CD4-positive, alpha-beta memory T cell (primary cell): ENCODE measurements around the gene SCIMP. TPM values are rescaled to one million over a fixed set of nuclear protein-coding genes. Genes with fewer than 3 reads are reported as not detected.
A peak's percentile ranks its signal among the peaks of the same experiment; 100 is the strongest.
"Not testable (repeated sequence)": the region's sequence is repeated elsewhere in the genome, so short reads cannot be mapped to it uniquely, and the experiment has no call there.

Experiments used
- CTCF ChIA-PET: fragments of 350-600 bp; sonication (Branson Sonifier 250); formaldehyde crosslinking; loops from one replicate; lab custom pipeline; 2021; ENCODE audit warnings: inconsistent platforms; ENCODE audit not compliant: partially characterized antibody; lab: Charles Lee
- POLR2A ChIA-PET: fragments of 350-600 bp; sonication (Branson Sonifier 250); formaldehyde crosslinking; loops from one replicate; lab custom pipeline; 2021; ENCODE audit not compliant: partially characterized antibody; lab: Charles Lee
- DNase-seq, 5 donors: peaks; one replicate each; pipeline versions ENCODE4 v3.0.0 to v3.0.0-alpha.2; 2020 to 2022; ENCODE audit warnings: mixed read lengths in 1 of 5
- H3K27ac ChIP-seq: one replicate; pipeline ENCODE4 v1.7.0; 2013; ENCODE audit warnings: low read depth, low read length
- H3K27me3 ChIP-seq: 2 replicates; pipeline ENCODE4 v1.7.0; 2013; ENCODE audit warnings: mild to moderate bottlenecking, low read length, moderate library complexity; ENCODE audit not compliant: insufficient read depth
- H3K36me3 ChIP-seq: 2 replicates; pipeline ENCODE4 v1.7.0; 2013; ENCODE audit warnings: mild to moderate bottlenecking, low read length, moderate library complexity; ENCODE audit not compliant: insufficient read depth
- H3K4me1 ChIP-seq: 2 replicates; pipeline ENCODE4 v1.7.0; 2013; ENCODE audit warnings: mild to moderate bottlenecking, low read length, moderate library complexity; ENCODE audit not compliant: insufficient read depth
- H3K4me3 ChIP-seq, 2 donors: one replicate each; pipeline ENCODE4 v1.7.0; 2013; ENCODE audit warnings: low read length in 2 of 2, mild to moderate bottlenecking in 1 of 2
- H3K9me3 ChIP-seq, 2 donors: one replicate each; pipeline ENCODE4 v1.7.0; 2013; ENCODE audit warnings: low read length in 2 of 2, control low read depth in 1 of 2; ENCODE audit not compliant: control insufficient read depth in 1 of 2
- H3K27ac Mint-ChIP-seq, 7 donors: one replicate each; pipeline ENCODE4 v1.8.0; 2020 to 2021; ENCODE audit warnings: mixed read lengths in 7 of 7, mild to moderate bottlenecking in 6 of 7, inconsistent platforms in 3 of 7, moderate library complexity in 3 of 7
- H3K27me3 Mint-ChIP-seq, 2 donors: one replicate each; pipeline ENCODE4 v1.8.0; 2020 to 2021; ENCODE audit warnings: mixed read lengths in 2 of 2
- H3K36me3 Mint-ChIP-seq, 2 donors: one replicate each; pipeline ENCODE4 v1.8.0; 2020 to 2021; ENCODE audit warnings: mixed read lengths in 2 of 2, inconsistent platforms in 1 of 2, mild to moderate bottlenecking in 1 of 2
- H3K4me1 Mint-ChIP-seq, 4 donors: one replicate each; pipeline ENCODE4 v1.8.0; 2020 to 2021; ENCODE audit warnings: mixed read lengths in 4 of 4, mild to moderate bottlenecking in 1 of 4
- H3K4me3 Mint-ChIP-seq, 8 donors: one replicate each; pipeline ENCODE4 v1.8.0; 2020 to 2021; ENCODE audit warnings: mixed read lengths in 8 of 8, mild to moderate bottlenecking in 7 of 8, moderate library complexity in 6 of 8, inconsistent platforms in 3 of 8
- H3K9me3 Mint-ChIP-seq, 8 donors: one replicate each; pipeline ENCODE4 v1.8.0; 2020 to 2021; ENCODE audit warnings: mixed read lengths in 8 of 8, mild to moderate bottlenecking in 5 of 8, inconsistent platforms in 3 of 8, moderate library complexity in 1 of 8
- intact Hi-C: fragments of 100-400 bp; cut with micrococcal nuclease; formaldehyde crosslinking; loops from one replicate; pipeline ENCODE4 v1.15.1; 2023
- polyA plus RNA-seq, 2 donors: library from polyadenylated mRNA; unstranded; fragments of 300-500 nt; fragmentation: Illumina TruSeq; gene quantifications; one replicate each; pipeline ENCODE4 v1.2.3, GENCODE V29; 2021
- total RNA-seq, 2 experiments: library from RNA; stranded (reverse); gene quantifications; one replicate each; pipeline ENCODE4 v1.2.3, GENCODE V29; 2021

SCIMP gene
- total and polyA plus RNA-seq, 4 experiments from 2014 or later = 0.08 to 1.5 (median 0.26) TPM

DNA sequence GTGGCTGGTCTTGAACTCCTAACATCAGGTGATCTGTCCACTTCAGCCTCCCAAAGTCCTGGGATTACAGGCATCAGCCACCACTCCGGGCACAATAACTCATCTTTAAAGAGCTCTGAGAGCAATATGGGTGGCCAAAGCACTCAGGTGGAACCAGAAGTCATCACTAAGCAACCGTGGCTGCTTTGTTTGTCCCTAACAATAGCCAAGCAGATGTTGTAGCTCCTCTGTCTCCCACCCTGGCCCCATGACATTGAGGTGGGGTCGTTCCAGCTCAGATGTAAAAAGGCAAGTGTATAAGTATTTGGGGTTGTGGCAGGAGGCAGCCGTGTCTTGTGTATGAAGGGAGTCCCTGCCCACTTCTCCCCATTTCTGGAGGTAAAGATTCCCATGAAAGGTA is 3.7 kb upstream of the SCIMP start:
- H3K9me3 ChIP-seq = no peaks in the 10 kb centered on the region
- H3K27me3 ChIP-seq = no peaks in the 10 kb centered on the region
- H3K27ac ChIP-seq = no peak overlapping the region
- CTCF ChIA-PET = interaction anchor here (1.0 to 2.7 kb wide), 3 partner anchors 8 to 42 kb away, joined by 3 to 13 read pairs (median 4); no protein-coding TSS in a partner anchor
- peaks cover 32% of the 10 kb centered on the region for H3K4me1 ChIP-seq
- H3K4me3 ChIP-seq = no peak overlapping the region
- POLR2A ChIA-PET = interaction anchor here (1.5 to 2.1 kb wide), 3 partner anchors 11 to 46 kb away, joined by 4 to 6 read pairs (median 5); partner anchors contain the start of gene ZNF594
- no peak for DNase-seq
- Mint-ChIP-seq H3K4me1 (peaks cover 19 to 46% (median 34%) of the 10 kb centered on the region in 4 donors), H3K27me3 (no peaks in the 10 kb centered on the region), H3K4me3 (no peak overlapping the region), H3K9me3 (peaks cover 0 to 2% (median 0%) of the 10 kb centered on the region in 8 donors), H3K27ac (peak overlapping the region in 3 of 7 donors; percentile 42 to 68 (median 64)), H3K36me3 (no peaks in the 10 kb centered on the region)
- no peaks in the 10 kb centered on the region for H3K36me3 ChIP-seq
- intact Hi-C loops = no loop called here

DNA sequence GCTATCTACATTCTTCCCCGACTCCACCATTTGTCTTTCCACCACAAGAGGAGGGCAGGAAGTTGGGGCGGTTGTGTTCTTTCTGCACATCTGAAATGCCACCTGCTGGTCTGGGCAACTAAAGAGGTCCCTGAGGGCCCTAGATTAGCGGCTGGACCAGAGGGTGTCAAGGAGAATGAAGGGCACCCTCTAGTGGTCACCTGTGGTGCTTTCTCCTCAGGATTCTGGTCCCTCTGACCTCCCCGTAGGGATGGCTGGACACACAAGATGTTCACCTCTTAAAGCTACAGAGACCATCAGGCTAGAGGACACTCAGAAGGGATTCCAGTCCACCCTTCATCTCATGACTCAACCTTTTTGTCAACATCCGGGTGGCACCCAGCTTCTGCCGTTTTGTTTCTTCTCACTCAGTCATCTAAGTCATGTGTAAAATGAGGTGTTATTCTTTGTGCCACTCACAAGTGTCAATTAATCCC is 2.9 kb upstream of the SCIMP start:
- ChIA-PET POLR2A (interaction anchor here (0.7 to 1.7 kb wide), 3 partner anchors 10 to 231 kb away, joined by 3 to 5 read pairs (median 4); partner anchors contain the start of gene DHX33), CTCF (interaction anchor here (1.0 to 2.7 kb wide), 4 partner anchors 9 to 201 kb away, joined by 3 to 13 read pairs (median 4); partner anchors contain the start of gene C1QBP)
- H3K4me1 Mint-ChIP-seq = peaks cover 12 to 38% (median 28%) of the 10 kb centered on the region in 4 donors
- no peaks in the 10 kb centered on the region for H3K36me3 ChIP-seq
- H3K9me3 Mint-ChIP-seq = peaks cover 0 to 2% (median 0%) of the 10 kb centered on the region in 8 donors
- H3K27ac Mint-ChIP-seq = peak overlapping the region in 5 of 7 donors; percentile 1 to 64 (median 46)
- H3K9me3 ChIP-seq = no peaks in the 10 kb centered on the region
- no peak overlapping the region for H3K27ac ChIP-seq
- no peaks in the 10 kb centered on the region for H3K36me3 Mint-ChIP-seq
- no peaks in the 10 kb centered on the region for H3K27me3 ChIP-seq
- no peaks in the 10 kb centered on the region for H3K27me3 Mint-ChIP-seq
- no peak overlapping the region for H3K4me3 ChIP-seq
- H3K4me1 ChIP-seq = peaks cover 25% of the 10 kb centered on the region
- intact Hi-C loops = loop anchor here (1.0 kb wide), 1 partner anchor 40 kb away; no protein-coding TSS in a partner anchor
- peak in 1 of 5 donors; percentile 14 for DNase-seq
- peak overlapping the region in 1 of 8 donors; percentile 5 for H3K4me3 Mint-ChIP-seq

DNA sequence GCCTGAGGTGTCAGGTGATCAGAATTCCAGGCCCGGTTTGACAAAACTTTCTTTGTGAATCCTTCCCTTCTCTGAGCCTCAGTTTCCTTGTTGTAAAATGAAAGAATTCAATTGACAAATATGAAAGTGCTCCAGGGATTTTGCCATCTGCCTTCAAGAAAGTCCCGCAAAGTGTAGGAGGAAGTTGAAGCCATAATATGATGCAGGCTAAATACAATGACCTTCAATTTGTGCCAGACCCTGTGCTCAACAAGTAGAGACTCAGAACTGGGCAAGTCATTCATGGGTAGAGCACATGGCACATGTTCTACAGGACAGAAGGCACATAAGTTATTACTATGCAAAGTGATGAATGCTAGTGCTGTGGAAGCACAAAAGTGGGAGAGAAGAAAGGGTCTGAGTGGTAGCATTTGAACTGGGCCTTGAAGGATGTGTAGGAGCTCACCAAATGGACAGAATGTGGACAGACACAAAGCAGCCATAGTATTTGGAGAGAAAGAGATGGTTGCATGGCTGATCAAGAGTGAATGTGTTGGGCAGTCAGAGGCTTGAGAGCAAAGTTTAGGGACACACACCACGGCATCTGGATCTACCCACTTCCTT is 2.4 kb upstream of the SCIMP start:
- no peak for DNase-seq
- Mint-ChIP-seq H3K4me1 (peaks cover 9 to 34% (median 23%) of the 10 kb centered on the region in 4 donors), H3K27me3 (no peaks in the 10 kb centered on the region), H3K9me3 (peaks cover 0 to 2% (median 0%) of the 10 kb centered on the region in 8 donors), H3K36me3 (no peaks in the 10 kb centered on the region), H3K27ac (peak overlapping the region; percentile 1 to 64 (median 38)), H3K4me3 (peak overlapping the region in 2 of 8 donors; percentile 5 to 6)
- Histone ChIP-seq H3K27me3 (no peaks in the 10 kb centered on the region), H3K9me3 (no peaks in the 10 kb centered on the region), H3K36me3 (no peaks in the 10 kb centered on the region), H3K27ac (no peak overlapping the region), H3K4me3 (no peak overlapping the region), H3K4me1 (peaks cover 19% of the 10 kb centered on the region)
- ChIA-PET CTCF (interaction anchor here (1.0 to 2.7 kb wide), 5 partner anchors 9 to 202 kb away, joined by 3 to 13 read pairs (median 4); partner anchors contain the start of gene C1QBP), POLR2A (interaction anchor here (0.6 to 1.7 kb wide), 4 partner anchors 9 to 232 kb away, joined by 3 to 5 read pairs (median 4); partner anchors contain the start of gene DHX33)
- intact Hi-C loops = loop anchor here (1.0 kb wide), 1 partner anchor 40 kb away; no protein-coding TSS in a partner anchor

DNA sequence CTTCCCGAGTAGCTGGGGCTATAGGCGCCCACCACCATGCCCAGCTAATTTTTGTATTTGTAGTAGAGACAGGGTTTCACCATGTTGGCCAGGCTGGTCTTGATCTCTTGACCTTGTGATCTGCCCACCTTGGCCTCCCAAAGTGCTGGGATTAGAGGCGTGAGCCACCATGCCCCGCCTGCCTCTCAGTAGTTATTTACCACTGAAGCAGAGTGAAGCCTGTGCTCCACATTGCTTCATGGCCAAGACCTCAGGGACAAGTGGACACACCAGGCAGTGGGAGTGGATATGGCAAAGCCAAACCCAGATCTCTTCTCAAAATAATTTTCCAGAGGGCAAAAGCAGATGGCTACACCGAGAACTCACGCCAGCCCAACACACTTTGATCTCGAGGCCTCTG is 1.2 kb downstream of the SCIMP start:
- intact Hi-C loops, H3K4me1 ChIP-seq, H3K9me3 Mint-ChIP-seq, DNase-seq, POLR2A ChIA-PET, H3K36me3 ChIP-seq, CTCF ChIA-PET, H3K4me3 ChIP-seq, H3K4me3 Mint-ChIP-seq, H3K27me3 ChIP-seq, H3K9me3 ChIP-seq, H3K36me3 Mint-ChIP-seq, H3K27ac ChIP-seq, H3K27me3 Mint-ChIP-seq: not testable (repeated sequence)
- H3K27ac Mint-ChIP-seq = peak overlapping the region in 1 of 7 donors; percentile 12
- peaks cover 6 to 23% (median 14%) of the 10 kb centered on the region in 4 donors for H3K4me1 Mint-ChIP-seq

DNA sequence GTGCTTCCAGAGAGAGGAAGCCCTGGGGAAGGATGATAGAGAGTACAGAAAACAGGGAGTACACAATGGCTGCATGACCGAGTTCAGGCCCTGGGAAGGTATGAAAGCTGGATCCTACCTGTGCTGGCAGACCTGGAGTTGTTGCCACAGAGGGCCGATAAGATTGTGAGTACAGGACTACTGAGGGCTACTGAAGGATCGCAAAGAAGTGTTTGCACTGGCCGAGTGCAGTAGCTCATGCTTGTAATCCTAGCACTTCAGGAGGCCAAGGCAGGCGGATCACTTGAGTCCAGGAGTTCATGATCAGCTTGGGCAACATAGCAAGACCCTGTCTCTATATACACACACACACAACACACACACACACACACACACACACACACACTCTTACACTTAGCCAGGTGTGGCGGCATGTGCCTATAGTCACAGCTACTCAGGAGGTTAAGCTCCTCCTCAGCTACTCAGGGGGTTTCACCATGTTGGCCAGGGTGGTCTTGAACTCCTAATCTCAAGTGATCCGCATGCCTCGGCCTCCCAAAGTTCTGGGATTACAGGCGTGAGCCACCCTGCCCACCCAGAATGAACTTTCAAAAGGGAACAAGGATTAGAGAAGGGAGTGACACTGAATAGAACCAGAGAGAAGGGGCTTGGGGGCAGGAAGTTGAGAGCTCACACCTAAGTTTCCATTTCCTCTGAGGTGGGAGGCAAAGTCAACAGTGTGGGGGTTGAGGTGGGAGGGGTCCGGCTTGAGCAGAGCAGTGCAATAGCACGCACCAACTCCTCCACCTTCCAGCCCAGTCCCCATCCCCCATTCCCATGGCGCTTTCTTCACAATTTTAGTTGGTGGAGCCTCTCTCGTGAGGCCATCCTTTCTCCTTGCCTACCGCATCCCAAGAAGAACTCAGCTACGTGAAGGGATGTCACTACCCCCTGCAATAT is 7.5 kb downstream of the SCIMP start:
- H3K36me3 ChIP-seq = no peaks in the 10 kb centered on the region
- Mint-ChIP-seq H3K4me3 (peak overlapping the region in 6 of 8 donors; percentile 10 to 46 (median 29)), H3K27ac (peak overlapping the region in 3 of 7 donors; percentile 61 to 70 (median 66)), H3K9me3 (peaks cover 0 to 1% (median 0%) of the 10 kb centered on the region in 8 donors), H3K4me1 (peaks cover 8 to 18% (median 11%) of the 10 kb centered on the region in 4 donors), H3K36me3 (peaks cover 15 to 23% of the 10 kb centered on the region in 2 donors), H3K27me3 (no peaks in the 10 kb centered on the region)
- H3K27ac ChIP-seq = no peak overlapping the region
- H3K4me1 ChIP-seq = peaks cover 11% of the 10 kb centered on the region
- no peak for DNase-seq
- CTCF ChIA-PET = interaction anchor here (0.7 to 1.2 kb wide), 3 partner anchors 9 to 35 kb away, joined by 4 to 5 read pairs (median 4); partner anchors contain the start of gene ZNF594
- intact Hi-C loops = no loop called here
- no peak overlapping the region for H3K4me3 ChIP-seq
- no peaks in the 10 kb centered on the region for H3K27me3 ChIP-seq
- H3K9me3 ChIP-seq = no peaks in the 10 kb centered on the region
- POLR2A ChIA-PET = interaction anchor here (1.7 kb wide), 1 partner anchor 10 kb away, joined by 4 read pairs; no protein-coding TSS in a partner anchor

DNA sequence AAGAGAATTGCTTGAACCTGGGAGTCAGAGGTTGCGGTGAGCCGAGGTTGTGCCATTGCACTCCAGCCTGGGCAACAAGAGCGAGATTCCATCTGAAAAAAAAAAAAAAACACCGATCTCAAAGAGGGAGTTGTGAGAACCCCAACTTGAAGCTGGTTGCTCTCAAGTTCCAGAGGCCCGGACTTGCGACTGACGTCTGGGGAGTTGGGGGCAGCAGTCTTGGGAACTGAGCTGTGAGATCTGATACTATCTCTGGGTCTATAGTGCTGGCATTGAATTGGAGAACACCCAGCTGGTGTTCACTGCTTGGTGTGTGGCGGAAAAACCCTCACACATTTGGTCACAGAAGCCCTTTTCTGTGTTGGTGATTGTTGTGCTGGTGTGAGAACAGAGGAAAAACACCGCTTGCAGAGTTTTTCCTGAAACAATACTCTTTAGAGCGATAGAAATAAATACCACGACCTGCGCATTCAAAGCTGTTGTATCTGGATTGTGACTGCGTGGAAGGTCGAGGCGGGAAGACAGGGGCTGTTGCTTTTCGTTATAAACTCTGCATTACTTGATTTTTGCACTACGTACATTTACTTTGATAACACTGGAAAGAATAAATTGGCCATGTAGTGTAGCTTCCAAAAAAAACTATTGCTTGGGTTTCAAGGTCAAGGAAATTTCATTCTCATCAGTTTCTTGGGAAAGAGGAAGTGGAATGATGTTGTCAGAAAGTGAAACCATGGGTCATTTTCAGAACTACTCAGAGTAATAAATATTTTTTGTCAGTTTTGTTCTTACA is 8.8 kb downstream of the SCIMP start:
- Histone ChIP-seq H3K4me1 (peaks cover 11% of the 10 kb centered on the region), H3K4me3 (no peak overlapping the region), H3K9me3 (no peaks in the 10 kb centered on the region), H3K36me3 (no peaks in the 10 kb centered on the region), H3K27ac (no peak overlapping the region), H3K27me3 (no peaks in the 10 kb centered on the region)
- H3K27me3 Mint-ChIP-seq = no peaks in the 10 kb centered on the region
- H3K4me1 Mint-ChIP-seq = peaks cover 13 to 26% (median 18%) of the 10 kb centered on the region in 4 donors
- peaks cover 18 to 23% of the 10 kb centered on the region in 2 donors for H3K36me3 Mint-ChIP-seq
- CTCF ChIA-PET = interaction anchor here (0.8 to 1.0 kb wide), 3 partner anchors 23 to 31 kb away, joined by 3 to 5 read pairs (median 3); no protein-coding TSS in a partner anchor
- intact Hi-C loops = no loop called here
- no peak overlapping the region for H3K4me3 Mint-ChIP-seq
- no peak for DNase-seq
- peak overlapping the region in 1 of 7 donors; percentile 37 for H3K27ac Mint-ChIP-seq
- H3K9me3 Mint-ChIP-seq = peaks cover 0 to 1% (median 0%) of the 10 kb centered on the region in 8 donors
- POLR2A ChIA-PET = interaction anchor here (2.0 kb wide), 1 partner anchor 34 kb away, joined by 5 read pairs; the partner anchor contains the start of gene ZNF594
